Measurements from ENCODE around the gene BANP.

DNA sequence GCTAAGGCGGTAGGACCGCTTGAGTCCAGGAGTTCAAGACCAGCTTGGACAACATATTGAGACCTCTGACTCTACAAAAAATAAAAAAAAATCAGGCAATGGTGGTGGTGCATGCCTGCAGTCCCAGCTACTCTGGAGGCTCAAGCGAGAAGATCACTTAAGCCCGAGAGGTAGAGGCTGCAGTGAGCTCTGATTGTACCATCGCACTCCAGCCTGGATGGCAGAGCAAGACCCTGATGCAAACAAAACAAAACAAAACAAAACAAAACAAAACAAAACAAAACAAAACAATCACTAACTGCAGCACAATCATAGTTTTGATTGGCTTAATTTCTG lies 2.5 kb upstream of the BANP start:
- TF ChIP-seq, protein P1, sequence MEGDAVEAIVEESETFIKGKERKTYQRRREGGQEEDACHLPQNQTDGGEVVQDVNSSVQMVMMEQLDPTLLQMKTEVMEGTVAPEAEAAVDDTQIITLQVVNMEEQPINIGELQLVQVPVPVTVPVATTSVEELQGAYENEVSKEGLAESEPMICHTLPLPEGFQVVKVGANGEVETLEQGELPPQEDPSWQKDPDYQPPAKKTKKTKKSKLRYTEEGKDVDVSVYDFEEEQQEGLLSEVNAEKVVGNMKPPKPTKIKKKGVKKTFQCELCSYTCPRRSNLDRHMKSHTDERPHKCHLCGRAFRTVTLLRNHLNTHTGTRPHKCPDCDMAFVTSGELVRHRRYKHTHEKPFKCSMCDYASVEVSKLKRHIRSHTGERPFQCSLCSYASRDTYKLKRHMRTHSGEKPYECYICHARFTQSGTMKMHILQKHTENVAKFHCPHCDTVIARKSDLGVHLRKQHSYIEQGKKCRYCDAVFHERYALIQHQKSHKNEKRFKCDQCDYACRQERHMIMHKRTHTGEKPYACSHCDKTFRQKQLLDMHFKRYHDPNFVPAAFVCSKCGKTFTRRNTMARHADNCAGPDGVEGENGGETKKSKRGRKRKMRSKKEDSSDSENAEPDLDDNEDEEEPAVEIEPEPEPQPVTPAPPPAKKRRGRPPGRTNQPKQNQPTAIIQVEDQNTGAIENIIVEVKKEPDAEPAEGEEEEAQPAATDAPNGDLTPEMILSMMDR (IDR thresholded peaks at IDR 0.05), result no peak
- TF ChIP-seq POLR2A (IDR thresholded peaks at IDR 0.05) (no peak), POLR2AphosphoS5 (IDR thresholded peaks at IDR 0.05; ENCODE audit: insufficient read depth in 1 of 2, low read depth in 1 of 2) (no peak)
